Measurements from ENCODE around the gene ROBO2. TPM values are rescaled to one million over a fixed set of nuclear protein-coding genes. Genes with fewer than 3 reads are reported as not detected.

ROBO2 gene
- total and polyA plus RNA-seq, 7 donors, result 0.23 to 2.9 (median 0.38) TPM; not detected in 1

DNA sequence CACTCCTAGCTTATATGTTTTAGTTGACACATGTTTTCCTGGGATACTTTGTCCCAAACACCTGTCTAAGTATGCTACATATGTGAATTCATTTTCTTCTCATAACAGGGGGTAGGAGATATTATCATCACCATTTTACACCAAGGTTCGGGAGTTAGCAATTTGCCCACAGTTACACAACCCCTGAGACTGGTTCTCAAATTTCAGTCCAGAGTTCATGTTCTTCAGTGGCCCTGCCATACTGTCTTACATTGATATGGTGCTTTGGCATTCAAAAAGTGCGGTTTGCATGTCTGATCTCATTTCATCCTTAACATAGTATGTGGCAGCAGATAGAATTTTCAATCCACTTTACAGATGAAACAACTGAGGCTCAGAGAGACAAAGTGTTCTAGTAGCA lies 38.4 kb downstream of the ROBO2 start:
- DNase-seq, result no peak

DNA sequence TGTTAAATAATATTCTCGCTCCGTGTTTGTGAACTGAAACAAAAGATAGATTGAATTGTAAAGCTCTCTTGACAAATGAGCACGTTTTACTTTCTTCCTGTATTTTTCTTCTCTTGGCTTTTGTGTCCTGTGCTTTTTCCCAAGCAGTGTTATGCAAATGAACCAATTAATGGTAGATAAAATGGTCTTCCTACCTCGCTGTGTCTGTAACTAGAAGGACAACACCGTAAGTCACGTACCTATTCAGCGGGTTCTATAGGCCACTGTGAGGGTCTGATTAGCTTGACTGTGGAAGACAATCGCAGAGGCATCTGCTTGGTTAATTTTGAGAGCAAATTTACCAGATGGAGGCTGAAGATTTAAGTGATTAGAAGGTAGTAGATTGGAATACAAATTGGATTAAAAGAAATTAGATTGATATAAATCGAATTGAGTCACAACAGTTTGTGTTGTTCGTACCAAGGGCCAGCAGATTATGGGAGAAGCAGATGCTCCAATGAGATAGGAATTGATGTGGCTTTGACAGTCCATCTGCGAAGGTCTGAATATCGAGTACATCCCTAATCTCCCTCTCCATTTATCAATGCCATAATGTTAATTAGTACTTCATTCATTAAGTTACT lies 40.2 kb downstream of the ROBO2 start:
- no peaks in the 10 kb centered on the region for H3K9me3 ChIP-seq
- no peak for DNase-seq
- no peaks in the 10 kb centered on the region for H3K27me3 ChIP-seq
- WGBS, 2 donors, result 84 to 87% methylated on average over 12 of the region's 12 CpGs
- H3K36me3 ChIP-seq, result no peaks in the 10 kb centered on the region
- intact Hi-C loops (cut with DNase I), result no loop called here
- no peak overlapping the region for H3K27ac ChIP-seq
- H3K4me1 ChIP-seq, result peaks cover 0 to 14% (median 9%) of the 10 kb centered on the region in 4 donors
- H3K4me3 ChIP-seq, result no peak overlapping the region
- TF ChIP-seq, protein P1, sequence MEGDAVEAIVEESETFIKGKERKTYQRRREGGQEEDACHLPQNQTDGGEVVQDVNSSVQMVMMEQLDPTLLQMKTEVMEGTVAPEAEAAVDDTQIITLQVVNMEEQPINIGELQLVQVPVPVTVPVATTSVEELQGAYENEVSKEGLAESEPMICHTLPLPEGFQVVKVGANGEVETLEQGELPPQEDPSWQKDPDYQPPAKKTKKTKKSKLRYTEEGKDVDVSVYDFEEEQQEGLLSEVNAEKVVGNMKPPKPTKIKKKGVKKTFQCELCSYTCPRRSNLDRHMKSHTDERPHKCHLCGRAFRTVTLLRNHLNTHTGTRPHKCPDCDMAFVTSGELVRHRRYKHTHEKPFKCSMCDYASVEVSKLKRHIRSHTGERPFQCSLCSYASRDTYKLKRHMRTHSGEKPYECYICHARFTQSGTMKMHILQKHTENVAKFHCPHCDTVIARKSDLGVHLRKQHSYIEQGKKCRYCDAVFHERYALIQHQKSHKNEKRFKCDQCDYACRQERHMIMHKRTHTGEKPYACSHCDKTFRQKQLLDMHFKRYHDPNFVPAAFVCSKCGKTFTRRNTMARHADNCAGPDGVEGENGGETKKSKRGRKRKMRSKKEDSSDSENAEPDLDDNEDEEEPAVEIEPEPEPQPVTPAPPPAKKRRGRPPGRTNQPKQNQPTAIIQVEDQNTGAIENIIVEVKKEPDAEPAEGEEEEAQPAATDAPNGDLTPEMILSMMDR (IDR thresholded peaks at IDR 0.05), result no peak
- TF ChIP-seq EP300 (IDR thresholded peaks at IDR 0.05), result no peak
- no peak for TF ChIP-seq POLR2AphosphoS5 (IDR thresholded peaks at IDR 0.05)

More for the DNA sequence above, 38.4 kb downstream of the ROBO2 start:
- peaks cover 0 to 14% (median 9%) of the 10 kb centered on the region in 4 donors for H3K4me1 ChIP-seq
- H3K27me3 ChIP-seq, result no peaks in the 10 kb centered on the region
- H3K9me3 ChIP-seq, result no peaks in the 10 kb centered on the region
- no peaks in the 10 kb centered on the region for H3K36me3 ChIP-seq
- TF ChIP-seq, protein P1 (IDR thresholded peaks at IDR 0.05), result no peak
- no peak for TF ChIP-seq POLR2A (IDR thresholded peaks at IDR 0.05)
- no peak for TF ChIP-seq POLR2AphosphoS5 (IDR thresholded peaks at IDR 0.05)
- TF ChIP-seq EP300 (IDR thresholded peaks at IDR 0.05), result no peak
- H3K27ac ChIP-seq, result no peak overlapping the region
- WGBS, 2 donors, result 62 to 78% methylated on average over 2 of the region's 2 CpGs
- intact Hi-C loops (cut with DNase I), result no loop called here
- no peak overlapping the region for H3K4me3 ChIP-seq

DNA sequence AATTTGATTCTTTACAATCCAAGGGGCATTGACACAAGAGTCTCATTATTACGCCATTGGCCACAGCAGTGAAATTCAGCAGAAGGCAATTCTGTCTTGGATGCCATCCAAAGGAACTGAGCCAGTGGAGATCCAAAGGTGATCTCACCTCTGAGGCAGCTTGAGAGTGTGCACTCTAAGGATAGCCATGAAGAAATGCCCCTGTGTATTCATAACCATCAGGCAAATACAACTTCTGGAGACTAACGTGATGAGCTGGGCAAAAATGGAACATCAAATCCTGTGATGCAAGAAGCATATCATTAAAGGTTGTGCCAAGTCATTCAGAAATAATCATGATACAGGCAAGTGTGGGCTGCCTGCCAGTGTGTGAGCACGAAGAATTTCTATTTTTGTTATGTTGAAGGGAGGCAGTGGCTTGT lies 41.4 kb downstream of the ROBO2 start:
- Histone ChIP-seq H3K27ac (no peak overlapping the region), H3K27me3 (no peaks in the 10 kb centered on the region), H3K9me3 (no peaks in the 10 kb centered on the region), H3K4me3 (no peak overlapping the region), H3K4me1 (peaks cover 0 to 14% (median 9%) of the 10 kb centered on the region in 4 donors), H3K36me3 (no peaks in the 10 kb centered on the region)
- intact Hi-C loops (cut with DNase I), result no loop called here
- no peak for DNase-seq
- TF ChIP-seq POLR2A (IDR thresholded peaks at IDR 0.05) (no peak), POLR2AphosphoS5 (IDR thresholded peaks at IDR 0.05) (no peak), EP300 (IDR thresholded peaks at IDR 0.05) (no peak)
- TF ChIP-seq, protein P1 (IDR thresholded peaks at IDR 0.05), result no peak
- WGBS, 2 donors, result 13 to 52% methylated on average over 3 of the region's 3 CpGs

DNA sequence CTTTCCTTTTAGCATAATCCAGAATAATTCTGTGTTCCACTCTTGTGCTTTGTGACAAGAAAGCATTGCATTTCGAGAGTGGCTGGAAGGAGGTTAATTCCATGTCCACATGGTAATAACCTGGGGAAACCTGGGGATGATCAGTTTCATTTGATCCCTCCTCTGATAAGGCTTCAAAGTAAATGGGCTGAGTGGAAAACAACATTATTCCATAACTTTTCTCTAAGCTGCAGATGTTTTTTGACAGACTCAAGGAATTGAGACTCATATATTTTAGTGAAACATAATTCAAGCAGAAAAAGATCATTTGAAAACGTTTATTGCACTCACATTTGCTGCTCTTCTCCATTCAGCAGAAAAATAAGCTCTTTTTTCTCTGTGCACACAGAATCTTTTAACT lies 44.6 kb downstream of the ROBO2 start:
- H3K27me3 ChIP-seq, result no peaks in the 10 kb centered on the region
- no peaks in the 10 kb centered on the region for H3K9me3 ChIP-seq
- no peaks in the 10 kb centered on the region for H3K36me3 ChIP-seq
- H3K27ac ChIP-seq, result no peak overlapping the region
- TF ChIP-seq POLR2A (IDR thresholded peaks at IDR 0.05), result no peak
- H3K4me1 ChIP-seq, result peaks cover 0 to 14% (median 9%) of the 10 kb centered on the region in 4 donors
- no peak for DNase-seq
- intact Hi-C loops (cut with DNase I), result no loop called here
- no peak overlapping the region for H3K4me3 ChIP-seq
- WGBS, 2 donors, result 48 to 57% methylated on average over 2 of the region's 2 CpGs

DNA sequence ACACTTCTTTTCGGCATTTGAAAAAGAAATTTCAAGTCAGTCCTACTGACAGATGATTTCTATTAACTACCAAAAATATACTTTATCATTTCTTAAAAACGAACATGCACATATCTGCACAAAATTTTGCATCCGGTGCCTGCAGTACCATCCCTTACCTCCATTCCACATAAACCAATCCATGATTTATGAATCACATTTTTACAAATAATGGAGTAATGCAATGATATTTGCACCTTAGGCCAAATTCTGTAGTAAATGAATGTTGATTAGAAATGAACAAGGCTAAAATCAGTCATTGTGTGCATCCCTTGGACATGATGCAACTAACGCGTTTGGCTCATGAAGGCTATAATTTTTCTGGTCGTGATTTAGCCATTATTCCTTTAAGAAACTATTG lies 46.5 kb downstream of the ROBO2 start:
- TF ChIP-seq, protein P1 (IDR thresholded peaks at IDR 0.05), result peak in 1 of 4 experiments; percentile 12
- no peak for TF ChIP-seq POLR2AphosphoS5 (IDR thresholded peaks at IDR 0.05)
- peaks cover 0 to 8% (median 4%) of the 10 kb centered on the region in 4 donors for H3K4me1 ChIP-seq
- H3K27me3 ChIP-seq, result no peaks in the 10 kb centered on the region
- no peaks in the 10 kb centered on the region for H3K9me3 ChIP-seq
- no peak for DNase-seq
- WGBS, 2 donors, result 93 to 94% methylated on average over 6 of the region's 6 CpGs
- H3K36me3 ChIP-seq, result no peaks in the 10 kb centered on the region
- intact Hi-C loops (cut with DNase I), result no loop called here
- no peak overlapping the region for H3K4me3 ChIP-seq
- no peak overlapping the region for H3K27ac ChIP-seq
